Keratinocyte (primary cell): ENCODE data around the gene CCDC92B.

Source experiments
- EZH2 ChIP-seq: IDR thresholded peaks from one replicate; pipeline ENCODE4 v1.6.1; 2012; ENCODE audit warnings: inconsistent platforms, mild to moderate bottlenecking, low read length, moderate library complexity
- TF ChIP-seq, protein P1 (sequence below), 3 experiments: IDR thresholded peaks in 1 of 3; conservative IDR thresholded peaks in 1 of 3; optimal IDR thresholded peaks in 1 of 3; 2 replicates in 2 of 3; 3 replicates in 1 of 3; pipeline versions ENCODE3 to v1.5.1; 2011; ENCODE audit warnings: low read length in 3 of 3, mild to moderate bottlenecking in 3 of 3, moderate library complexity in 2 of 3, control low read depth in 1 of 3, inconsistent platforms in 1 of 3; ENCODE audit not compliant: insufficient read depth in 2 of 3; ENCODE audit errors: extremely low read depth in 1 of 3

DNA sequence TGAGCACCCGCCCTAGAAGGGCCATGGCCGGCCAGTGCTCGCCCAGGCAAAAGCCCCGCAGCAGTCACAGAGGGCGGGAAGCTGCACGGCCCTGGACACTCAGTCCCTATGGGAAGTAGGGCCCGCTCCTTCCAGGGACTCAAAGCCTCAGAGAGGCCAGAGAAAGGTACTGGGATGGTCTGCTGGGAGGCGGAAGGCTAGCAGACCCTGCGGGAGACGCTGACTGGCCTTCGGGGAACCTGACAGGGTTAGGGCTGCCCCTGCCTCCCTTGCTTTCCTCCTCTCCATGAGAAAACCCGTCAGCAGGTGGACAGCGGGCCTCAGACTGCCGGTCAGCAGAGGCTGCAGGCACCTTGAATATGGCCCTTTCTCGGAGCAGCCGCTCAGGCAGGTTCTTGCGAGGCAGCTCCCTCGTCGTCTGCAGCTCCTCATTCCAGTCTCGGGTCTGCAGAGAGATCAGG, 49.4 kb downstream of the CCDC92B start:
- TF ChIP-seq EZH2, result no peak
- TF ChIP-seq, protein P1, sequence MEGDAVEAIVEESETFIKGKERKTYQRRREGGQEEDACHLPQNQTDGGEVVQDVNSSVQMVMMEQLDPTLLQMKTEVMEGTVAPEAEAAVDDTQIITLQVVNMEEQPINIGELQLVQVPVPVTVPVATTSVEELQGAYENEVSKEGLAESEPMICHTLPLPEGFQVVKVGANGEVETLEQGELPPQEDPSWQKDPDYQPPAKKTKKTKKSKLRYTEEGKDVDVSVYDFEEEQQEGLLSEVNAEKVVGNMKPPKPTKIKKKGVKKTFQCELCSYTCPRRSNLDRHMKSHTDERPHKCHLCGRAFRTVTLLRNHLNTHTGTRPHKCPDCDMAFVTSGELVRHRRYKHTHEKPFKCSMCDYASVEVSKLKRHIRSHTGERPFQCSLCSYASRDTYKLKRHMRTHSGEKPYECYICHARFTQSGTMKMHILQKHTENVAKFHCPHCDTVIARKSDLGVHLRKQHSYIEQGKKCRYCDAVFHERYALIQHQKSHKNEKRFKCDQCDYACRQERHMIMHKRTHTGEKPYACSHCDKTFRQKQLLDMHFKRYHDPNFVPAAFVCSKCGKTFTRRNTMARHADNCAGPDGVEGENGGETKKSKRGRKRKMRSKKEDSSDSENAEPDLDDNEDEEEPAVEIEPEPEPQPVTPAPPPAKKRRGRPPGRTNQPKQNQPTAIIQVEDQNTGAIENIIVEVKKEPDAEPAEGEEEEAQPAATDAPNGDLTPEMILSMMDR (optimal IDR thresholded peaks at IDR 0.05 in 1 of 3, IDR thresholded peaks at IDR 0.05 in 1 of 3, conservative IDR thresholded peaks at IDR 0.05 in 1 of 3; ENCODE audit: extremely low read depth in 1 of 3, insufficient read depth in 2 of 3, low read length in 3 of 3), result no peak
